Endometrium (tissue), 2 donors: Measurements from ENCODE around the gene UTS2R.

Experiments used
- FAIRE-seq: peaks from 2 replicates; lab custom pipeline; 2012; peaks lifted over from hg19 to GRCh38; lab: Jason Lieb, UNC
- donor health status: control.
- donor health status: control.

UTS2R gene

DNA sequence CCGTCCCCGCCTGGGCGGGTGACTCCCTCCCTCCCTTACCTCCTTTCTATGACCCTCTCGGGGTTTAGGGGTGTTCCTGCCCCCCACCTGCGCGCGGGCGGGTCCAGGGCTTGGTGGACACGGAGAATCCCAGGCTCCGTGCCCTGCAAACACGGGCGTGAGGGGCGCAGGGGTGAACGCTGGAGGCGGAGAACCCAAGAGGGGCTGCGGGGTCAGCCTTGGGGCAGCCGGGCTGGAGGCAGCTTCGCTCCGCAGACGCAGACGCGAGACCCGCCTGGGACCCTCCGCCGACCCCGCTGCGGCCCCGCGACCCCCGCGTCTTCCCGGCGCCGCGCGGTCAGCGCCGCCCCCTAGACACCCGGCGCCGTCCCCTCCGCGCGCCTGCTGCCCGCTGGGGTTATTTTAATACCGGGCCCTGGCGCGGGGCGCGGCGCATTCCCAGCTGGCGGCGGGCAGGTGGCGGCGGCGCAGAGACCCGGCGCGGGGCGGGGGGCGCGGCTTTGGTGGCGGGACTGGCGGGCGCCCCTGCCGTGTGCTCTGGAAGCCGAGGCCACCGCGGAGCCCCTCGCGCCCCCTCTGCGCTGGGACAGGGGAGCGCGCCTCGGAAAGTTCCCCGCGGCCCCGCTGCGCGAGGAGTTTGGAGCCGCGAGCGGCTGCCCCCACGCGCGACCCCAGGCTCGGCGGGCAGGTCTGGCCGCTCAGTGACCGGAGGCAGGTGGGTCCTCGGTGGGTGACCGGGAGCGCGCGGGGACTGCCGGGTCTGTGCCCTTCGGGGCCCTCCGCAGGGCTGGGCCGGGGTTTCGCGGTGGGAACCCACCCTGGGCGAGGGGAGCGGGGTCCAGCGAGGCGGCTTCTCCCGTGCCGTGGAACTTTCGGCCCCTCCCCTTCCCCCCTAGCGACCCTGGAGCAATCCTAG, at the start of gene UTS2R:
UTS2R (plus strand) TSS at position 433 of the 916 bp plus-strand sequence. CDS start 2,560 bp downstream, outside the sequence.
- no peak for FAIRE-seq

DNA sequence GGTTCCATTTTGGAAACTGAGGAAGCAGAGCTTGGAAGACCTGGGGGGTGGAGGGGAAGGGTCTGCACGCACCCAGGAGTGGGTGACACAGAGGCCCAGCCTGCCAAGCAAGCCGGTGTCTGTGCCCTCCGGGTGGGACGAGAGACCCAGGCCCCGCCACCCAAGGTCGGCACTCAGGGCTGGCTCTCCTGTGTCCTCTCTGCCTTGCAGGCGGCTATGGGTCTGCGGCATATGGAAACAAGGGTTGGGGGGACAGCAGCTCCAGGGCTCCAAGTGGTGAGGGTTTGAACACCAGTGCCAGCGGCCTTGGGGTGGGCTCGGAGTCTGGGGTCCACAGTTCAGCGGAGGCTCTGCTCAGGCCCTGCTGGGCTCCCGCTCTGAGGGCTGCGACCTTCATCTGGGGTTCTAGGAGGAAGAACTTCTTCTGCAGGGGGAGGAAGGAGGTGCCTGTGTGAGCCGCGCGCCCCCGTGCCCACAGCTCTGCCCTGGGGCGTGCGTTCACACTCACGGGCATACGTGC, 49.6 kb upstream of the UTS2R start:
- FAIRE-seq = no peak

DNA sequence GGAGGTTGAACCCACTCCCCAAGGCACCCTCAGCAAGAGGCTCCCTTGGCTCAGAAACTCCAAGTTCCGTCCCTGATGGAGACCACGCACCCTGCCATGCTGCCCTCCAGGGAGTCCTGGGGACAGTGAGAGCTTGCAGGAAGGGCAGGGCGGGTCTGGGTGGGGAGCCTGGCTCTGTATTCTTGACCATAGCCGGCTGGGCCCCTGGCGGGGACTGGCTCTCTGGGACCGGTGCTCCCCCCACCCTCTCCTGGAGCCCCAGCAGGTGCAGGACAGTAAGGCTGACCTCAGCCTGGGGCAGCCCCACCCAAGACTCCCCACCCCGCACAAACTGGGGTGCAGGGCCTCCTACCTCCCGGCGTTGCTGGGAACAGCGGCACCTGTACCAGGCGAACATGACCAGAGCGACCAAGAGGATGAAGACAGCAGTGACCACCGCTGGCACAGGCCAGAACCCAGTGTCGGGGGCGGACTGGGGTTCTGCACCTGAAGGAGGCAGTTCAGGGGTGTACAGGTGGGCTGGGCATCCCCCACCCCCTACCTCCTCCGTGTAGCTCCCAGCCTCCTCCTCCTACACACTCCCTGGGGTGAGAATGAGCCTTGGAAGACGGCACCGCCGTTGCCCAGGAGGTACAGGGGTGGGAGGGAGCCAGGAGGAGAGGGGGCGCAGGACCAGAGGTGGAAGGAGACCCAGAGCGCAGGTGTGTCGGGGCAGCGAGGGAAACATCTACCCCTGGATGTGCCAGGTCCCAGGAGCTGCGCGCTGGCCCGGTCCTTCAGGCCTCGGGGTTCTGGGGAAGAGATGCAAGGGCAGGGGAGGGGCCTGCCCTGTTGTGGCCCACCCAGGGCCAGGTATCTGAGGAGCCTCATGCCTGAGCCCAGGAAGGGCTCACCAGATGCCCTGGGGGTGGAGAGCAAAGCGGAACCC, 48.8 kb upstream of the UTS2R start:
- no peak for FAIRE-seq

- FAIRE-seq = no peak
These were observed 47.9 kb upstream of the UTS2R start for GRCh38 chr17:82323514-82324234.

- no peak for FAIRE-seq
These were observed 46.8 kb upstream of the UTS2R start for GRCh38 chr17:82324566-82325285.

- FAIRE-seq = no peak
These were observed 46.0 kb upstream of the UTS2R start for GRCh38 chr17:82325286-82326180.

GRCh38 chr17:82327289-82327688, 44.3 kb upstream of the UTS2R start:
- no peak for FAIRE-seq

DNA sequence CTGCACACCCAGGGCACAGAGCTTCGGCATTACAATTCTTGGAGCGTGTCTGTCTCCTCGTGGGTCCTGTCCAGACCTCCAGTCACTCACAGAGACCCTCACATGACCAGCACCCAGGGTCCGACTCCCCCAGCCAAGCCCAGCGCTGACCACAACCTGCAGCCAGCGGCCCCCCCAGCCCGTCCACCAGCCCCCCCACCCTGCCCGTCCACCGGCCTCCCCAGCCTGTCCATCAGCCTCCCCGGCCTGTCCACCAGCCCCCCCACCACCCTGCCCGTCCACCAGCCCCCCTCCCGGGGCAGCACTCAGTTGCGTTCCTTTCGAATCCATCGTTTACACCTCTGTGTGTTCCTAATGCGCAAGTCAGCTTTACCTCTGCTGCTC, 43.8 kb upstream of the UTS2R start:
- FAIRE-seq = no peak

- no peak for FAIRE-seq
These were observed 43.2 kb upstream of the UTS2R start for GRCh38 chr17:82328141-82328993.

GRCh38 chr17:82328994-82329507, 42.5 kb upstream of the UTS2R start:
- no peak for FAIRE-seq

GRCh38 chr17:82329683-82330321, 41.8 kb upstream of the UTS2R start:
- no peak for FAIRE-seq

DNA sequence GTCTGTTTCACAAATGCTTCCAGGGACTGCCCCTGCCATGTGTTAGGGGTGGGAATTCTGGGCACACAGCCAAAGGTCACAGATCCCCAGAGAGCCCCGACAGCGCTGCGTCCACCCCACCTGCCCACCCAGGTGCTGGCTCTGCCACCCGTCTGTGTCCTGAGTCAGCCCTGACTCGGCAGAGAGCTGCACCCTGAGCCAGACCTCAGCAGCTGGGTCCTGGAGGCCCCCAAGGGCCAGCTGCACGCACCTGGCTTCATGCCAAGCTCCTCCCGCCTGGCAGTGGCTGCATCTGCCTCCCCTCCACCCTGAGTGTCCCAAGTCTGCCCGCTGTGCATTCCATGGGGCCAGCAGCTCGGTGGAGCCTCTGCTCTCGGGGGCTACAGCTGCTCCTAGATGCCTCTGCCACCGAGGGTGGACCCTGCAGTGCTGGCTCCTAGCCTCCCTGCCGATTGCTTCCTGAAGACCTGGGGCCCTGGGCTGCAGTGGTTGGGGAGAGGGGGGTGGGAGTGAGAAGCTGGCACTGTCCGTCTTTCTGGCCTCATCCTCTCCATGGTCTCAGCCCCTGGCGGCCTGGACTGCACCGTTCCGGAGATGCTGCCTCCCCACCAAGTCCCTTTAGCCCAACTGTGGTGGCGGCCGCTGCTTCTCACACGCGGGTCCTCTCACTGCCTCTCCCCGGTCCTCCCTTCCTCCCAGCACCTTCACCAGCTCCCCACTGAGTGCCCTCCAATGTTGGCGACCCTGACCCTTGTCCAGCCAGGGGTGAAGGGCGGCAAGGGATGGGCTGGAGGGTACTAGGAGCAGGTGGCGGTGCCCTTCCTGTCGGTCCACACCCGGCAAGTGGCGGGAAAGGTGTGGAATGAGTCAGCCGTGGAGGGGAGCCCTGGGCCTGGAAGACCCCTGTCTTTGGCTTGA, 41.0 kb upstream of the UTS2R start:
- no peak for FAIRE-seq

DNA sequence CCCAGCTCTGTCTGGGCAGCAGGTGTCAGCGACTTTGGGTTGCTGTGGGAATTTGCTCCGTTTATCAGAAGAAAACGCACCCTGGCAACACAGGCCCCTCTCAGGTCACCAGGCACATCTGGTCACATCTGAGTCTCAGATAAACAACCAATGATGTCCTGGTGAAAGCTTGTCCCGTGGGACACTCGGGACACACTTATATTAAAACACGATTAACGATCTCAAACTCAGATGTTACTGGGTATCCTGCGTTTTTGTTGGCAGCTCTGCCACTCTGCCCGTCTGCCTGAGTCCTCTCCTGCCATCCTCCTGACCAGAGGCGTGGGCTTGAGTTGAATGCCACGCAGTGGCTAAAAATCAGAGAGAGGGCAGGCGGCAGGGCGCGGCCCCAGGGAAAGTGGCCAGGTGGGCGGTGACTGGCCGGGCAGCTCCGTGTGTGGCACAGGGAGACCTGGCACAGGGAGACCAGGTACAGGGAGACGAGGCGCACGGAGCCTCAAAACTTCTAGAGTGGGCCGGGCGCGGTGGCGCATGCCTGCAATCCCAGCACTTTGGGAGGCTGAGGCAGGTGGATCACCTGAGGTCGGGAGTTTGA, 40.1 kb upstream of the UTS2R start:
- no peak for FAIRE-seq

- no peak for FAIRE-seq
These were observed 38.8 kb upstream of the UTS2R start for GRCh38 chr17:82332669-82333278.

GRCh38 chr17:82333279-82334171, 38.0 kb upstream of the UTS2R start, which contains the start of gene SECTM1:
TSS of gene SECTM1 (minus strand) at chr17:82333766. CDS start at chr17:82327240, 6,526 bp downstream.
- no peak for FAIRE-seq
